Thyroid gland (tissue), 4 donors: ENCODE measurements around the gene TMEM220. TPM values are rescaled to one million over a fixed set of nuclear protein-coding genes. Genes with fewer than 3 reads are reported as not detected.

ENCODE experiments used
- DNase-seq, 2 donors: peaks; one replicate each; pipeline ENCODE4 v3.0.0-alpha.2; 2019
- H3K27ac ChIP-seq, 3 donors: fragments of 200-600 bp; sonication (generic); 1 replicate in 2 of 3; 2 replicates in 1 of 3; pipeline ENCODE4 v1.5.1; 2016 to 2019; ENCODE audit warnings: mild to moderate bottlenecking in 1 of 3, moderate library complexity in 1 of 3
- H3K27me3 ChIP-seq: fragments of 200-600 bp; sonication (generic); one replicate; pipeline ENCODE4 v1.5.1; 2019
- H3K36me3 ChIP-seq, 2 donors: fragments of 200-600 bp; sonication (generic); one replicate each; pipeline ENCODE4 v1.5.1; 2016 to 2019
- H3K4me1 ChIP-seq, 2 donors: fragments of 200-600 bp; sonication (generic); one replicate each; pipeline ENCODE4 v1.5.1; 2017 to 2019
- H3K4me3 ChIP-seq, 3 donors: fragments of 200-600 bp; sonication (generic); replicated peaks in 1 of 3; 1 replicate in 2 of 3; 2 replicates in 1 of 3; pipeline ENCODE4 v1.5.1; 2016; ENCODE audit warnings: mild to moderate bottlenecking in 1 of 3
- H3K9me3 ChIP-seq: fragments of 200-600 bp; sonication (generic); one replicate; pipeline ENCODE4 v1.5.1; 2017
- POLR2A ChIP-seq, 2 donors: fragments of 450-650 bp; IDR thresholded peaks; one replicate each; pipeline ENCODE4 v1.6.1; 2017; ENCODE audit warnings: antibody characterized with exemption in 2 of 2, mild to moderate bottlenecking in 2 of 2, moderate library complexity in 1 of 2
- WGBS, 2 donors: methylation state at CpG; one replicate each; pipeline ENCODE4 v1.1.5; 2017; 5-methylcytosine and 5-hydroxymethylcytosine counted together
- intact Hi-C: fragments of 100-400 bp; cut with DNase I; formaldehyde crosslinking; loops from one replicate; pipeline ENCODE4 v1.15.1; 2023
- total RNA-seq, 4 donors: library from RNA; depleted of rRNA; stranded (reverse); fragments of >200 nt; gene quantifications; one replicate each; pipeline ENCODE4 v1.2.3, GENCODE V29; 2016
- TF ChIP-seq, protein P1 (sequence below), 6 experiments: fragments of 200-600 bp in 3 of 6; fragments of 450-650 bp in 3 of 6; sonication (generic) in 3 of 6; IDR thresholded peaks; one replicate each; pipeline ENCODE4 v1.5.1; 2016 to 2019; ENCODE audit warnings: antibody characterized with exemption in 6 of 6, mild to moderate bottlenecking in 2 of 6, inconsistent platforms in 1 of 6, moderate library complexity in 1 of 6

The TMEM220 gene
- total RNA-seq, 4 donors from 2014 or later = 13.1 to 17.6 (median 15.5) TPM

DNA sequence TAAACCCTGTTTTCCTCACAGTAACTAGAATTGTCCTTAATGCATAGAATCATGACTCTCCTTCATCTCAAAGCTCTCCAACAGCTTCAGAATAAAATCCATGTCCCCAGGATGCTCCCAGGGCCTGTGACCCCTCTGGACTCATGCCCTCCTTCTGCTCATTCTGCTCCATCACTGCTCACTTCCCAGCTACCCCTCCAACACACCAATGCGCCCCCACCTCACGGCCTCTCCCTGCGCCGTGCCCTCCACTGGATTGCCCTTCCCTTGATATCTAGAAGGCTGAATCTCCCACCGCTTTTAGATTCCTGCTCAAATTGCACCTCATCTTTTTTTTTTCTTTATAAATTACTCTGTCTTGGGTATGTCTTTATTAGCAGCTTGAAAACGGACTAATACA, 12.6 kb upstream of the TMEM220 start:
- Histone ChIP-seq H3K27ac (no peak overlapping the region), H3K36me3 (no peaks in the 10 kb centered on the region), H3K27me3 (no peaks in the 10 kb centered on the region), H3K4me3 (no peak overlapping the region), H3K9me3 (no peaks in the 10 kb centered on the region), H3K4me1 (no peaks in the 10 kb centered on the region)
- DNase-seq = no peak
- 91 to 98% methylated on average over 6 of the region's 6 CpGs for WGBS, 2 donors
- no peak for TF ChIP-seq POLR2A (IDR thresholded peaks at IDR 0.05)
- TF ChIP-seq, protein P1, sequence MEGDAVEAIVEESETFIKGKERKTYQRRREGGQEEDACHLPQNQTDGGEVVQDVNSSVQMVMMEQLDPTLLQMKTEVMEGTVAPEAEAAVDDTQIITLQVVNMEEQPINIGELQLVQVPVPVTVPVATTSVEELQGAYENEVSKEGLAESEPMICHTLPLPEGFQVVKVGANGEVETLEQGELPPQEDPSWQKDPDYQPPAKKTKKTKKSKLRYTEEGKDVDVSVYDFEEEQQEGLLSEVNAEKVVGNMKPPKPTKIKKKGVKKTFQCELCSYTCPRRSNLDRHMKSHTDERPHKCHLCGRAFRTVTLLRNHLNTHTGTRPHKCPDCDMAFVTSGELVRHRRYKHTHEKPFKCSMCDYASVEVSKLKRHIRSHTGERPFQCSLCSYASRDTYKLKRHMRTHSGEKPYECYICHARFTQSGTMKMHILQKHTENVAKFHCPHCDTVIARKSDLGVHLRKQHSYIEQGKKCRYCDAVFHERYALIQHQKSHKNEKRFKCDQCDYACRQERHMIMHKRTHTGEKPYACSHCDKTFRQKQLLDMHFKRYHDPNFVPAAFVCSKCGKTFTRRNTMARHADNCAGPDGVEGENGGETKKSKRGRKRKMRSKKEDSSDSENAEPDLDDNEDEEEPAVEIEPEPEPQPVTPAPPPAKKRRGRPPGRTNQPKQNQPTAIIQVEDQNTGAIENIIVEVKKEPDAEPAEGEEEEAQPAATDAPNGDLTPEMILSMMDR (IDR thresholded peaks at IDR 0.05) = no peak
- intact Hi-C loops = no loop called here

GRCh38 chr17:10741416-10742135, 11.8 kb upstream of the TMEM220 start:
- 93 to 95% methylated on average over 9 to 10 of the region's 10 CpGs for WGBS, 2 donors
- Histone ChIP-seq H3K4me1 (no peaks in the 10 kb centered on the region), H3K27ac (no peak overlapping the region), H3K4me3 (no peak overlapping the region), H3K27me3 (no peaks in the 10 kb centered on the region), H3K9me3 (no peaks in the 10 kb centered on the region), H3K36me3 (no peaks in the 10 kb centered on the region)
- DNase-seq = no peak
- intact Hi-C loops = no loop called here
- TF ChIP-seq, protein P1 (IDR thresholded peaks at IDR 0.05) = no peak
- no peak for TF ChIP-seq POLR2A (IDR thresholded peaks at IDR 0.05)

DNA sequence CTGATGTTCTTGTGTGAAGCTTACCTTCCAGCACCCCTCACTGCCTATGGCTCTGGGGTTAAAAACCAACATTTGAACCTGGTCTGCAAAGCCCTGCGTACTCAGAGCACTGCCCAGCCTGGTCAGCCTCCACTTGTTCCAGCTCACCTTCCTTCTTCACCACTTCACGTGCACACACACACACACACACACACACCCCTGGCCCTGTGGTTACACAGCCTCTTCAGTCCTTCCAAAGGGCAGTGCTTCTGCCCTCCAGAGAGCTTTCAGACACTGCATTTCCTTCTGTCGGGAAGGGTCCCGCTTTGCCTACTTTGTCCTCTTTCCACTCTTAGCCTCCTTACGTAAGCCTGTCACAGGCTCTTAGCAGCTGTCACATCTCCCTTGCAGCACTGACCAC, 9.6 kb upstream of the TMEM220 start:
- WGBS, 2 donors = 65 to 68% methylated on average over 5 of the region's 5 CpGs
- intact Hi-C loops = loop anchor here (5.0 kb wide), 1 partner anchor 103 kb away; no protein-coding TSS in a partner anchor
- no peaks in the 10 kb centered on the region for H3K9me3 ChIP-seq
- no peak overlapping the region for H3K27ac ChIP-seq
- H3K27me3 ChIP-seq = no peaks in the 10 kb centered on the region
- H3K4me3 ChIP-seq = no peak overlapping the region
- H3K36me3 ChIP-seq = no peaks in the 10 kb centered on the region
- TF ChIP-seq POLR2A (IDR thresholded peaks at IDR 0.05) = no peak
- no peak for DNase-seq
- H3K4me1 ChIP-seq = no peaks in the 10 kb centered on the region

DNA sequence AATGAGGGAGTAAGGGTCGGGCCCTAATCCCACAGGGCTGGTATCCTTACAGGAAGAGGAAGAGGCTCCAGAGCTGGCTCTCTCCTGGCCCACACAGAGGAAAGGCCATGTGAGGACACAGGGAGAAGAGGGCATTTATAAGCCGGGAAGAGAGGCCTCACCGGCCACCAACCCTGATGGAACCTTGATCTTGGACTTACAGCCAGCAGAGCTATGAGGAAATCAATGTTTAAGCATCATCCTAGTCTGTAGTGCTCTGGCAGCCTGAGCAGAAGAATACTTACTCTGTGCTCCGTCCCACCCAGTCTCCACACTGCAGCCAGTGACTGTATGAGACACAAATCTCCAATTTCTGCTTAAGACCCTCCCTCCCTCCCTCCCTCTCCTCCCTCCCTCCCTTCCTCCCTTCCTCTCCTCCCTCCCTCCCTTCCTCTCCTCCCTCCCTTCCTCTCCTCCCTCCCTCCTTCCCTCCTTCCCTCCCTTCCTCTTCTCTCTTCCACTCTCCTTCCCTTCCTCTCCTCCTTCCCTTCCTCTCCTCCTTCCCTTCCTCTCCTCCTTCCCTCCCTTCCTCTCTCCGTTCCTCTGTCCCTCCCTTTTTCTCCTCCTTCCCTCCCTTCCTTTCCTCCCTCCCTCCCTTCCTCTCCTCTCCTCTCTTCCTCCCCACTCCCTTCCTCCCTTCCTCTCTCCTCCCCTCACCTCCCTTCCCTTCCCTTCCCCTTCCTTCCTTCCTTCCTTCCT, 8.9 kb upstream of the TMEM220 start:
- DNase-seq = no peak
- Histone ChIP-seq H3K27me3 (no peaks in the 10 kb centered on the region), H3K4me1 (no peaks in the 10 kb centered on the region), H3K27ac (no peak overlapping the region), H3K9me3 (no peaks in the 10 kb centered on the region), H3K36me3 (no peaks in the 10 kb centered on the region), H3K4me3 (no peak overlapping the region)
- 46 to 57% methylated on average over 4 to 5 of the region's 5 CpGs for WGBS, 2 donors
- TF ChIP-seq POLR2A (IDR thresholded peaks at IDR 0.05) = no peak
- TF ChIP-seq, protein P1 (IDR thresholded peaks at IDR 0.05) = no peak
- intact Hi-C loops = loop anchor here (5.0 kb wide), 1 partner anchor 104 kb away; no protein-coding TSS in a partner anchor

GRCh38 chr17:10737736-10738135, 7.9 kb upstream of the TMEM220 start:
- Histone ChIP-seq H3K36me3 (no peaks in the 10 kb centered on the region), H3K4me1 (no peaks in the 10 kb centered on the region), H3K4me3 (no peak overlapping the region), H3K9me3 (no peaks in the 10 kb centered on the region), H3K27ac (no peak overlapping the region), H3K27me3 (no peaks in the 10 kb centered on the region)
- intact Hi-C loops = loop anchor here (5.0 kb wide), 1 partner anchor 105 kb away; no protein-coding TSS in a partner anchor
- 82 to 86% methylated on average over 3 of the region's 3 CpGs for WGBS, 2 donors
- DNase-seq = no peak
- no peak for TF ChIP-seq POLR2A (IDR thresholded peaks at IDR 0.05)
- TF ChIP-seq, protein P1 (IDR thresholded peaks at IDR 0.05) = no peak
